Thoracic aorta (tissue), 2 donors: Measurements from ENCODE around the gene COQ8B. TPM values are rescaled to one million over a fixed set of nuclear protein-coding genes. Genes with fewer than 3 reads are reported as not detected.

ENCODE experiments used
- ATAC-seq: fragments of 150-250 bp; one replicate; pipeline ENCODE4 v1.8.0; 2017; ENCODE audit warnings: low read depth; ENCODE audit not compliant: insufficient number of reproducible peaks, low FRiP score
- DNase-seq: peaks from one replicate; pipeline ENCODE4 v3.0.0-alpha.2; 2020; ENCODE audit warnings: low spot score
- H3K27ac ChIP-seq, 2 donors: fragments of 200-600 bp; sonication (generic); 1 replicate in 1 of 2; 2 replicates in 1 of 2; pipeline ENCODE4 v1.5.1; 2016; ENCODE audit warnings: mild to moderate bottlenecking in 2 of 2, moderate library complexity in 2 of 2
- H3K27me3 ChIP-seq: fragments of 200-600 bp; sonication (generic); replicated peaks from 2 replicates; pipeline ENCODE4 v1.6.0; 2016; ENCODE audit warnings: mild to moderate bottlenecking; ENCODE audit not compliant: insufficient read depth
- H3K36me3 ChIP-seq: fragments of 200-600 bp; sonication (generic); one replicate; pipeline ENCODE4 v1.5.1; 2016
- H3K4me1 ChIP-seq, 2 donors: fragments of 200-600 bp; sonication (generic); 1 replicate in 1 of 2; 2 replicates in 1 of 2; pipeline versions ENCODE4 v1.5.1 to v1.6.0; 2016; ENCODE audit warnings: low read depth in 2 of 2, mild to moderate bottlenecking in 1 of 2; ENCODE audit not compliant: control insufficient read depth in 1 of 2
- H3K4me3 ChIP-seq: fragments of 200-600 bp; sonication (generic); 2 replicates; pipeline ENCODE4 v1.5.1; 2016; ENCODE audit warnings: mild to moderate bottlenecking
- H3K9me3 ChIP-seq: fragments of 200-600 bp; sonication (generic); 2 replicates; pipeline ENCODE4 v1.5.1; 2016
- CTCF ChIP-seq: fragments of 200-600 bp; sonication (generic); IDR thresholded peaks from one replicate; pipeline ENCODE4 v1.5.1; 2019; ENCODE audit warnings: antibody characterized with exemption
- total RNA-seq, 2 donors: library from RNA; depleted of rRNA; stranded (reverse); fragments of >200 nt; gene quantifications; one replicate each; pipeline versions ENCODE4 v1.1.0 to v1.2.3, GENCODE V29; 2016

Gene COQ8B
- total RNA-seq, 2 donors from 2014 or later, result 53.6 to 127 TPM

GRCh38 chr19:40742477-40742876 is 25.8 kb upstream of the COQ8B start:
- H3K27me3 ChIP-seq, result no peaks in the 10 kb centered on the region
- peaks cover 15% of the 10 kb centered on the region for H3K36me3 ChIP-seq
- no peak overlapping the region for H3K27ac ChIP-seq
- ATAC-seq (no peak), DNase-seq (no peak)
- no peaks in the 10 kb centered on the region for H3K9me3 ChIP-seq
- peaks cover 0 to 29% of the 10 kb centered on the region in 2 donors for H3K4me1 ChIP-seq
- no peak overlapping the region for H3K4me3 ChIP-seq
- TF ChIP-seq CTCF, result no peak

- ATAC-seq (no peak), DNase-seq (no peak)
- peak overlapping the region; percentile 10 to 65 for H3K27ac ChIP-seq
- H3K36me3 ChIP-seq, result peaks cover 22% of the 10 kb centered on the region
- peaks cover 0 to 29% of the 10 kb centered on the region in 2 donors for H3K4me1 ChIP-seq
- H3K9me3 ChIP-seq, result no peaks in the 10 kb centered on the region
- H3K27me3 ChIP-seq, result no peaks in the 10 kb centered on the region
- H3K4me3 ChIP-seq, result no peak overlapping the region
- no peak for TF ChIP-seq CTCF
Measured at GRCh38 chr19:40741527-40742390, 25.1 kb upstream of the COQ8B start.

GRCh38 chr19:40740747-40741146 is 24.1 kb upstream of the COQ8B start:
- no peak overlapping the region for H3K4me3 ChIP-seq
- no peak for ATAC-seq
- H3K27me3 ChIP-seq, result no peaks in the 10 kb centered on the region
- no peaks in the 10 kb centered on the region for H3K9me3 ChIP-seq
- H3K36me3 ChIP-seq, result peaks cover 31% of the 10 kb centered on the region
- peak overlapping the region; percentile 37 to 65 for H3K27ac ChIP-seq
- H3K4me1 ChIP-seq, result peaks cover 0 to 26% of the 10 kb centered on the region in 2 donors
- DNase-seq, result peak; percentile 44
- no peak for TF ChIP-seq CTCF

DNA sequence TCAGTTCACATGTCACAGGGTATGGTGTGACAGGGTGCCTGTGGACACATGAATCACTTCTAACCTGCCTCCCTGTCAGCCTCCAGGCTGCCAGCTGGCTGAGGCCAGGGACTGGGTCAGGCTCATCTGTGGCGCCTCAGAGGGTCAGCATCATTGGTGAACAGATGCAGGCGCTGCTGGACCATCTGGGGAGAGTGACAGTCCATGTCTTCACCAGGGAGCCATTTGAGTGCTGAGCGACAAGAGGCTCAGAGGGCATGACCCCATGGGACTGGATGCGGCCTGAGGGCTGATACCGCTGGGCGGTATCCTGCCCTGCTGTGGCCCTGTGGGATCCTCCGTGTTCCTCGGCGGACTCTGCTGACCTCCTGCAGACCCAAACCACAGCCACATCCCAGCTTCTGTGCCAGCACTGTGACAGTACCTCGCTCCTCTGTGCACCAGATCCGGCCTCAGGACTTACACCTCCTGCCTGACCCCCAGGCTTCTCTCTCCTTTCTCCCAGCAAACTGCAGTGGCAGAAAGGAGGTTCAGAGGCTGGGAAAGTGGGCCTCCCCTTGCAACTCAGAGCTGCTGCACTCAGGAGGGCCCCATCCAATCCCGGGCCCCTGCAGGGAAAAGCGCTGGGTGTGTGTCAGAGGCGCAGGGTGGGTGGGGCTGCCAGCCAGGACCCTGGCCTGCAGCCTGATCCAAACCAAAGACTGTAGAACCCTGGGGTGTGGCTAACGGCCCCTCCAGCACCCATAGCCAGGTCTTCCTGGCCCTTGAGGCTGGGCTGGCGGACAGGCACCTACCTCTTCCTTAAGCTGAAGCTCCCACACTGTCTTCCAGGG is 23.4 kb upstream of the COQ8B start:
- Histone ChIP-seq H3K36me3 (peaks cover 38% of the 10 kb centered on the region), H3K4me1 (peaks cover 0 to 20% of the 10 kb centered on the region in 2 donors), H3K27ac (peak overlapping the region; percentile 37 to 65), H3K27me3 (no peaks in the 10 kb centered on the region), H3K4me3 (no peak overlapping the region), H3K9me3 (no peaks in the 10 kb centered on the region)
- DNase-seq (no peak), ATAC-seq (no peak)
- TF ChIP-seq CTCF, result no peak
